ENCODE data around the gene ZBTB20.

Gene ZBTB20

GRCh38 chr3:114313426-114313825 lies 833.7 kb downstream of the ZBTB20 start:
- no peak for DNase-seq (ENCODE audit: low read depth)
- TF ChIP-seq, protein P1, sequence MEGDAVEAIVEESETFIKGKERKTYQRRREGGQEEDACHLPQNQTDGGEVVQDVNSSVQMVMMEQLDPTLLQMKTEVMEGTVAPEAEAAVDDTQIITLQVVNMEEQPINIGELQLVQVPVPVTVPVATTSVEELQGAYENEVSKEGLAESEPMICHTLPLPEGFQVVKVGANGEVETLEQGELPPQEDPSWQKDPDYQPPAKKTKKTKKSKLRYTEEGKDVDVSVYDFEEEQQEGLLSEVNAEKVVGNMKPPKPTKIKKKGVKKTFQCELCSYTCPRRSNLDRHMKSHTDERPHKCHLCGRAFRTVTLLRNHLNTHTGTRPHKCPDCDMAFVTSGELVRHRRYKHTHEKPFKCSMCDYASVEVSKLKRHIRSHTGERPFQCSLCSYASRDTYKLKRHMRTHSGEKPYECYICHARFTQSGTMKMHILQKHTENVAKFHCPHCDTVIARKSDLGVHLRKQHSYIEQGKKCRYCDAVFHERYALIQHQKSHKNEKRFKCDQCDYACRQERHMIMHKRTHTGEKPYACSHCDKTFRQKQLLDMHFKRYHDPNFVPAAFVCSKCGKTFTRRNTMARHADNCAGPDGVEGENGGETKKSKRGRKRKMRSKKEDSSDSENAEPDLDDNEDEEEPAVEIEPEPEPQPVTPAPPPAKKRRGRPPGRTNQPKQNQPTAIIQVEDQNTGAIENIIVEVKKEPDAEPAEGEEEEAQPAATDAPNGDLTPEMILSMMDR (IDR thresholded peaks at IDR 0.05; ENCODE audit: control insufficient read depth, insufficient read depth, low read depth, low read length, missing control alignments): no peak
- no peak overlapping the region for H3K4me3 ChIP-seq (ENCODE audit: control insufficient read depth, low read depth, low read length)

- DNase-seq (ENCODE audit: low read depth): no peak
- TF ChIP-seq, protein P1 (IDR thresholded peaks at IDR 0.05; ENCODE audit: control insufficient read depth, insufficient read depth, low read depth, low read length, missing control alignments): no peak
- no peak overlapping the region for H3K4me3 ChIP-seq (ENCODE audit: control insufficient read depth, low read depth, low read length)
Observed at GRCh38 chr3:114310695-114311094, 836.4 kb downstream of the ZBTB20 start.

GRCh38 chr3:114308830-114309229 lies 838.3 kb downstream of the ZBTB20 start:
- TF ChIP-seq, protein P1 (IDR thresholded peaks at IDR 0.05; ENCODE audit: control insufficient read depth, insufficient read depth, low read depth, low read length, missing control alignments): no peak
- DNase-seq (ENCODE audit: low read depth): no peak
- no peak overlapping the region for H3K4me3 ChIP-seq (ENCODE audit: control insufficient read depth, low read depth, low read length)

DNA sequence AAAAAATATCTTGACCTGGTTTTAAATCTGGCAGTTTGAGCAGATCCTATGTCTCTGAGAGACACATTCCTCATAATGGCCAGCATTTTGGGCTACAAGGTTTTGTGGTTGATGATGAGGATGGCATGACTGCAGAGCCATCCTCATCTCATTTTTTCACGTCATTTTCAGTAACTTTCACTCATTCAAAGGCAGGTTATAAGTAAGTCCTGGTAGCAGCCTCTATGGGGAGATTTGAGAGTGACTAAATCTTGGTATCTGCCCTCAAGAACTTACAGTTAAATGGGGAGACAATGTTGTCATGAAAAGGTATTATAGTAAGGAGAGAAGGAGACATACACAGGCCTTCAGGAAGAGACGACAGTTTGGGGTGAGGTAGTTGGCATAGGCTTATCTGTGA lies 838.7 kb downstream of the ZBTB20 start:
- TF ChIP-seq, protein P1 (IDR thresholded peaks at IDR 0.05; ENCODE audit: control insufficient read depth, insufficient read depth, low read depth, low read length, missing control alignments): no peak
- no peak for DNase-seq (ENCODE audit: low read depth)
- H3K4me3 ChIP-seq (ENCODE audit: control insufficient read depth, low read depth, low read length): no peak overlapping the region

DNA sequence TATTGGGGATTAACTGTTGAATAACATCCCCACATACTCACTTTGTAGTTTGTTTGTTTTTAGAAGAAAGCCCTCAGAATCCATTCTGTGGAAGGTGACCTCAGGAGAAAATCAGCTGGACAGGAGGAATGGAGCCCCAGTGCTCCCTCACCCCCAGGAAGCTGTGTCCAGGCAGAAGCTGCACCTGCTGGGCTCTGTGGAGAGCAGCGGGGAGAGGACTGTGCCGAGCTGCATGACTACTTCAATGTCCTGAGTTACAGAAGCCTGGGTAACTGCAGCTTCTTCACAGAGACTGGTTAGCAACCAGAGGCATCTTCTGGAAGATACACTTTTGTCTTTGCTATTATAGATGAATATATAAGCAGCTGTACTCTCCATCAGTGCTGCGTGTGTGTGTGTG lies 839.3 kb downstream of the ZBTB20 start:
- TF ChIP-seq, protein P1 (IDR thresholded peaks at IDR 0.05; ENCODE audit: control insufficient read depth, insufficient read depth, low read depth, low read length, missing control alignments): no peak
- DNase-seq (ENCODE audit: low read depth): no peak
- H3K4me3 ChIP-seq (ENCODE audit: control insufficient read depth, low read depth, low read length): no peak overlapping the region

GRCh38 chr3:114307222-114307830 lies 839.8 kb downstream of the ZBTB20 start:
- TF ChIP-seq, protein P1 (IDR thresholded peaks at IDR 0.05; ENCODE audit: control insufficient read depth, insufficient read depth, low read depth, low read length, missing control alignments): no peak
- H3K4me3 ChIP-seq (ENCODE audit: control insufficient read depth, low read depth, low read length): no peak overlapping the region
- DNase-seq (ENCODE audit: low read depth): no peak
